NCI-H1105 (cell line): ENCODE data around the gene HOXC6.
A peak's percentile ranks its signal among the peaks of the same experiment; 100 is the strongest.

ENCODE experiments used
- DNase-seq: peaks from one replicate; lab custom pipeline; 2025; lab: John Stamatoyannopoulos, UW

The HOXC6 gene

DNA sequence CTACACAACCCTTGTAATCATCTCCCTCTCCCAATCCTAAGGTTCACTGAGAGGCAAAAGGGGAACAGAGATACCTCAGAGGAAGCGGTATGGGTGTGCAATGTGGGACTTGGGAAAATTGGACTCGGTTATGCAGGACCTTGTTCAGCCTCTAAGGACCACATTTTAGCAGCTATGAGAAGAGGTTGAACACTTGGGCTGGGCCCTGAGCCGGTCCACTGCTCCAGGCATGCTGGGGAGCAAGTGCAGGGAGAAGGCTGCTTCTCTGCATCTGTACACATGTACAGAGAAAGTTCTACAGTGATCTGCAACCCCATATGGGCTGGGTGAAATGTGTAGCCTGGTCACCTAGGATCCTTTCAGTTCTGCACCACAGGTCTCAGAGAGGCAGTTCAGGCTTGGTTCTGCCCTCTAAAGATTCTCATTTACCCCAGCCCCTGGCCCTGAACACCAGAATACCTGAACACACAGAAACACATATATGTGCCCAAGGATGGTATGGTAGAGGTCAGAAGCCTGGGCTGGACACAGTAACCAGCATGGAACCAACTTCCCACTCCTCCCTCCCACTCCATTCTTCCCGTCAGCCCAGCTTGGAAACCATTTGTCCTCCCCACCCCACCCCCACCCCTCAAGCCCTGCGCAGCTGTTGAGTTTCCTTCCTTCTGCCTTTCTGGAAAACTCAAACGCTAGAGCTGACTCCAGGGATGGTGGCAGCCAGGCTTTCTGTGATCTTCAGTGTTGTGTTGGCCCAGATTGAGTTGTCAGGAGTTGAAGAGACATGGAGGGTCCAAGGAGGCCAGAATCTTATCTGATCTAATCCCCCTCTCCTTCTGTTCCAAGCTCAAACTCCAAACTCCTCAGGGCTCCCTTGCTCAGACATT lies 15.0 kb downstream of the HOXC6 start:
- DNase-seq, result no peak

DNA sequence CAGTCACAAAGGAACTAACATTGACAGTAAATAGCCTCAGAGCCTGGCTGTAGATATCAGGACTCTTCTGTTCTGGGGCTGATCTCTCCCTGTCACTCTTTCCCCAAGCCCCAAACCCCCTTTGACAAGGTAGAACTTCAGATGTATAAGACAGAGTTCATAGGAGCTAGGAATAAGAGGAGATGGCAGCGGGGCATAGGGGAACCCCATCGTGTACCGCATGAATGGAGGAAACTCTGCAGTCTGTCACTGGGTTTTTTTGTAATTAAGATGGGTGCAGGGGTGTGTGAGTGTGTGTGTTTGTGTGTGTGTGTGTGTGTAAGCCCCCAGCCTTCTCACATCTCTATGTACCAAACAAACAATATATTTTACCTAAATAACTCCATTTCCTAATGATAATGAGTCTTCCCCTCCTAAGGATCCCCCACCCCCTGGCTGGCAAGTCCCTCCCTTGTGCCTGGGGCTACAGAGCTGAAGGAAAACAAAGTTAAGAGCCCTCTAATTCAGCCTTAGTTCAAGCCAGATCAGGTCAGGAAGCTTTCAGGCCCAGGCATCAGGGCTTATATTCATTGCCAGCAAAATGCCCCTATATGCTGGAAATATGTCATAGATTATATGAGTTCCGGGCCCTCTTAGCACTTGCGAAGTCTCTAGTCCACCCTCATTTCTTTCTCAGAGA lies 16.3 kb downstream of the HOXC6 start:
- DNase-seq, result no peak

DNA sequence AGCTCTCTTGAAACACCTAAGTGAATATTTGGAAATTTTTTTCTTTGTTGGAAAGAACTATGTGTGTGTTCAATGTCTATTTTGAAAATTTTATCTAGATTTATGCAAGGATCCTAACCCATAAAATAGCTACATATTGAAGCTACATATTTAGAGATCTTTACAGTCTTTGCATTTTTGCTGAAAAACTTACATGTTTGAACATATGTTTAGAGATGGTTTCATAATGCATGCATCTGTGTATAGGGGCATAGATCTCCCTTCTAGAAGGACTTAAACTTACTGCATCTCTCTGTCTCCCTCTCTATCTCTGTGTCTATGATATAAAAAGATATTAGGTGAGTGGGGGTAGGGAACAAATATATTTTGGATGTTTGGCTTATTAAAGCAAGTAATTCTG lies 17.2 kb downstream of the HOXC6 start:
- DNase-seq, result no peak

GRCh38 chr12:54045868-54046521 lies 17.8 kb downstream of the HOXC6 start:
- DNase-seq, result no peak

DNA sequence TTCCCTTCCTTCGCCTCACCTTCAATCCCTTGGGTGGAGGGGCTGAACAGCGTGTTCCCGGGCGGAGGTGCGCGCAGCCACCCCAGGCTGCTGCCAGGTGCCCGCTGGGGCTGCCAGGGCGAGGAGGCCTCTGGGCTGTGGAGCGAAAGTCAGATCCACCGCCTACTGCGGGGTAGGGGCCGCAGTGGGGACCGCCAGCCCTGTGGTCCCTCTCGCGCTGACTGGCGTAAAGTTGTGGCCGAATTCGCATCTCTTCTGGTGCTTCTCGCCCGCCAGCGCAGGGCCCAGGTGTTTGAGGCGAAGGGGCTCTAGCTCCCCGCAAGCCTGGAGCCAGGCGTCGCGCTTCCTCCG lies 18.5 kb downstream of the HOXC6 start:
- no peak for DNase-seq

DNA sequence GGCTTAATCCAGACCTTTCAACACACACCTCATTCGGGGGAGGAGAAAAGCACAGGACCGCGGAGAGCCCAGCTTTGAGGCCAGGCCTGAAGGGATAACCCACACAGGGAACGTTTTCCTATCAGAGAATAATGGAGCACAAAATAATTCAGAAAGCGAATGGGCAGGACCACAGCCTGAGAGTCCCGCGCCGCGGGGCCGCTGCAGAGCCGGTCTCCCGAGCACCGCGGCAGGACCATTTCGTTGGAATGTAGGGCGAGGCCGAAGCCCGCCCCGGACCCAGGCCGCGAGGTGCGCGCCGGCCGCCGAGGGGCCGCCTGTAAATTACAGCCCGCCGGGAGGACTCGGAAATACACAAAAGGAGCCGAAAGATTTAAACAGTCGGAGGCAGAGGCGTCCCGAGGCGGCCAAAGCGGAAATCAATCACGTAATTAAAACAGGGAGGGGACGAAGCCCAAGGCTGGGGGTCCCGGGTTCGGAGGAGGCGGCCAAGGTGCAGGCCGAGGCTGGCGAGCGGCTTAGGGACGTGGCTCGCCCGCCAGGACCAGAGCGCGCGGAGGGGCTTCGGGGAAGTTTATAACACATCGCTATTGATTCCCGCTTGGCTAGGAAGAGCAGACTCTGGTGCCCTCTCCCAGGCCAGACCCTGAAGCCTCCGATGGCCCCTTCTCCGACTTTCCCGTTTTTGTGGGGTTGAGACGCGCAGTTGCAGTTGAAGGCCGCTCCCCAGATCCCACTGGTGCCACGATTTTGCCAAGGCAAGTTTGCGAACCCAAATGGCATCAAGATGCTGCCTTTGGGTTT lies 19.1 kb downstream of the HOXC6 start:
- DNase-seq, result no peak

DNA sequence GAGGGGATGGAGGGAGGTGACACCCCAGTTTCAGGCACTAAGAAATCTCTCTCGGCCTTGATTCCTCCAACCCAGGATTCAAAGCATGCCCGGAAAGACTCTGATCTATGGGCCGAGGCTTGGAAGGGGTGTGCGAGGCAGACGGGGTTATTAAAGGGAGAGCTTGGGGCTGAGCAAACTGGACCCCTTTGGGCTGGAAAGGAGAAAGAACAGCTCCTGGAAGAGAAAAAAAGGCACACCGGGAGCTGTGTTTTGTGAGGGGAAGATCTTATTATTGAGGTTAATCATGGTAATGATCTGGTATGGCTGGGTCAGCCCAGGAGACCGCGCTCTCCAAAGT lies 19.7 kb downstream of the HOXC6 start:
- no peak for DNase-seq

DNA sequence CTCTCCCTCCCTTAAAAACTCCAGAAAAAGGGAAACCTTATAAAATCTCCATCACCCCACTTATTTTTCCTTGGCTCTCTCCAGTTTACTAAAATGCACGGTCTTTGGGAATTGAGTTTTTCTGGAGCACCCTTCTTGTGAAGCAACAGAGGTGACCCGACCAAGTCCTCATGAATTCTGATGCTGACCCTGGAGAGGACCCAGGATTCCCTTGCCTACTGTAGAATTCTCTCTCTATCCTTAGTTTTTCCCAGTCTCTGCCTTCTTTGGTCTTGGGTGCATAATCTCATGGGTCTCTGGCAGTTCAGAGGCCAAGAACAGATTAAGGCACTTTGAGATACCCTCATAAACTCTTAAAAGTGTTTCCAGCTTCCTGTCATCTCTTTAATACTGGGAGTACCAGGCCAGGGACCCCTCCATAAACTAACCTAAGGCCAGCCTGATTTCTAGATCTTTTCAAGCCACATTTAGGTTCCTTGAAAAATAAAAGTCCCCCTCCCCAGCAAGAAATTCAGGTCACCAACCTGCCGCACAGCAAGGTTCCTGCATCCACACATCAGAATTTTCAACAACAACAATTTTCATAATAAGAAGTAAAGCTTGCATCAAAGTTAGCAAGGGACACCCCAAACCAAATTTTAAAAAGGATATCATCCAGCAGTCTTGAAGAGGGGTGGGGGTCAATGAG lies 20.3 kb downstream of the HOXC6 start:
- DNase-seq, result no peak

GRCh38 chr12:54049108-54049507 lies 20.9 kb downstream of the HOXC6 start:
- DNase-seq, result no peak

DNA sequence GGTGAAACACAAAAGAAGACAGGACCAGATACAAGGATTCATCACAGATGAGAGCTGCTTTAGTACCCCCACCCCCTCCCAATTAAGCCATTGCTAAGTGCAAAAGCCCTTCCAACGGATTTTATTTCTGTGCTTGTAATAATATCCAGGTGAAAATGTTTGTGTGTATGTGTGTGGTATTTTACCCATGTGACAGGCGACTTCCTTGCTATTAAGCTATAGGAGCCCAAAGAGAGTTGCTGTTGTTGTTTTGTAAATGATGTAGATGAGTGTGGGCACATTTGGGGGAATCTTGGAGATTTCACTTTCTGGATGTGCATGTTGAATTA lies 22.2 kb downstream of the HOXC6 start:
- no peak for DNase-seq

DNA sequence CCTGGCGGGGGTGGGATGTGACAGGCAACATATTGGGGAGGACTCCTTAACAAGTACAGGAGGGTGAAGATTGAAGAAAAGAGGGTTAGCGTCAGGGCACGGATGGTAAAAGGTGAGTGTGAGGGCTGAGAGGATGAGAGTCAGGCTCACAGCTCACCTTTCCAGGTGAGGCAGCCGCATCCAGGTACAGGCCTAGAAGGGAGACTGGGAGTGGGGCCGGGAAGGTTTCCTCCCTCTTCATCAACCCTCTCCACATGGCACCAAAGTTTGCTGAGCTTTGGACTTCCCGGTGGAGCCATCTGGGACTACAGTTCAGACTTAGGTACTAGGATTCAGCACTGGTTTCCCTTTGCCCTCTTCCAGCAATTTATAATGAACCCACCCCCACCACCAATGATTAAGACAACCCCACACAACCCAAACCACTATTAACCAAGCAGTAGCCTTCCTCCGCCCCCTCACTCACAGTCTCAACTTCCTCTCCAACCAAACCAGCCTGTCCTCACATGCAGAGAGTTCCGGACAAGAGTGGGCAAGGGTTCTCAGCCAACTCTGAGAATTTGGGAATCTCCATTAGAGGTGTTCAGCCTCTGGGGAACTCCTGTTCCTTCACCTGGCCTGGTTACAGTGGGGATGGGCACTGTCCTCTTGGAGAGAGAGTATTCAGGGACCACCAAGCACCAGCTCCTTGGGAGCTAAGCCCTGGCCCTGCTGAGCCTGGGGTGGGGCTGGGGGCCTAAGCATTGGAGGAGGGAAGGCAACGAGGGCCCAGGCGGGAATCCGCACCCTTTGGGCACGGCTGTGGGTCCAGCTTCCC lies 23.0 kb downstream of the HOXC6 start:
- DNase-seq, result no peak

GRCh38 chr12:54051874-54052437 lies 23.7 kb downstream of the HOXC6 start:
- peak; percentile 38 for DNase-seq

DNA sequence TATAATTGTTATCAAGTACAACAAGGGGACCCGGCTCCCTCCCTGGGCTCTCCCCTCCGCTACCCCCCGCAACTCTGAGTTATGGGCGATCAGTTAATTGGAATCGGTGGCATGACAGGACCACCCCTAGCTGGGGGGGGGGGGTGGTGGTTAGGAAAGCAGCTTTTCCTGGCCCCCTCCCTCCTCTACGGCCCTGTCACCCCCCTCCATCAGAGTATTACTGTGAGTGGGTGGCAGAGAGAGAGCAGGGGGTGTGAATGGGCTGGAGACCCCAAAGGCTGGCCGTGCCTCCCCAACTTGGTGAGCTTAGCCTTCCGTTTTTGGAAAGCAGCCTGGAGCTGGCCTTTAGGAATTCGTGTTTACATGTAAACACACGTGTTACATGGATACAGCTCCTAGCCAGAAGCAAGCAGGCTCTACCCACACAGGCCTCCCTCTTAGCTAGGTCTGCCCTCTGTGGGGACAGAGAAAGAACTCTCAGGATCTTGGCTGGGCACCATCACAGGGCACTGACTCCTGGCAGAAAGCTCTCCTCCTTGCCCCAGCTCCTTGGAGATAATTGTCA lies 24.3 kb downstream of the HOXC6 start:
- DNase-seq, result no peak

- no peak for DNase-seq
Measured at GRCh38 chr12:54053003-54053750, 24.9 kb downstream of the HOXC6 start.

DNA sequence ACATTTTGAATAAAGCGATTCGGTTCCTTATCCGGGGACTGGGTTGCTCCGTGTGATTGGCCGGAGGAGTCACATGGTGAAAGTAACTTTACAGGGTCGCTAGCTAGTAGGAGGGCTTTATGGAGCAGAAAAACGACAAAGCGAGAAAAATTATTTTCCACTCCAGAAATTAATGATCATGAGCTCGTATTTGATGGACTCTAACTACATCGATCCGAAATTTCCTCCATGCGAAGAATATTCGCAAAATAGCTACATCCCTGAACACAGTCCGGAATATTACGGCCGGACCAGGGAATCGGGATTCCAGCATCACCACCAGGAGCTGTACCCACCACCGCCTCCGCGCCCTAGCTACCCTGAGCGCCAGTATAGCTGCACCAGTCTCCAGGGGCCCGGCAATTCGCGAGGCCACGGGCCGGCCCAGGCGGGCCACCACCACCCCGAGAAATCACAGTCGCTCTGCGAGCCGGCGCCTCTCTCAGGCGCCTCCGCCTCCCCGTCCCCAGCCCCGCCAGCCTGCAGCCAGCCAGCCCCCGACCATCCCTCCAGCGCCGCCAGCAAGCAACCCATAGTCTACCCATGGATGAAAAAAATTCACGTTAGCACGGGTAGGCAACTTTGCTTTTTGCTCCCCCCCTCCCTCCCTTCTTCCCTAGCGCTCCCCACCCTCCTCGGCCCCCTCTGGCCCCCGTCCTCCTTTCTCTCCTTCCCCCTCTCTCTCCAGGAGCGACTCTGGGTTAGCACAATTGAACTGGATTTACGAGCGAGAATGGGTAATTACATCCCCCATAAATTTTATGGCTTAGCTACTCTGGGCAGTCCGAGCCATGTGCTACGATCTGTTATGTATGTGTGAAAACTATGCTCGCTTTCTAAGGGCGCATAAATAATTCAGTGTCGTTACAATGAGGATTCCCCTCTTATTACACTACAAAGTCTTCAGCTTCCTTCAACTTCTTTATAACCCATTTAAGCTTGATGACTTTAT lies 25.8 kb downstream of the HOXC6 start, which contains the start of gene HOXC4:
HOXC4 (plus strand) TSS at position 85 of the 991 bp plus-strand sequence; CDS start at position 173, 88 bp downstream.
- no peak for DNase-seq

DNA sequence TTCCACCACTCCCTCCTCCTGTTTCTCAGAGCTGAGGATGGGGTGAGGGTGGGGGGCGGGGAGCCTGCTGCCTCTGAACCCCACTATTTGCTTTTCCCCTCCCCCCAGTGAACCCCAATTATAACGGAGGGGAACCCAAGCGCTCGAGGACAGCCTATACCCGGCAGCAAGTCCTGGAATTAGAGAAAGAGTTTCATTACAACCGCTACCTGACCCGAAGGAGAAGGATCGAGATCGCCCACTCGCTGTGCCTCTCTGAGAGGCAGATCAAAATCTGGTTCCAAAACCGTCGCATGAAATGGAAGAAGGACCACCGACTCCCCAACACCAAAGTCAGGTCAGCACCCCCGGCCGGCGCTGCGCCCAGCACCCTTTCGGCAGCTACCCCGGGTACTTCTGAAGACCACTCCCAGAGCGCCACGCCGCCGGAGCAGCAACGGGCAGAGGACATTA lies 26.5 kb downstream of the HOXC6 start:
- no peak for DNase-seq

GRCh38 chr12:54055552-54055951 lies 27.3 kb downstream of the HOXC6 start:
- no peak for DNase-seq

- DNase-seq, result no peak
Measured at GRCh38 chr12:54056110-54056509, 27.9 kb downstream of the HOXC6 start.
